CD4-positive, CD25-positive, alpha-beta regulatory T cell (primary cell): ENCODE data around the gene RNF223. TPM values are rescaled to one million over a fixed set of nuclear protein-coding genes. Genes with fewer than 3 reads are reported as not detected.

Experiments
- ATAC-seq, 2 donors: fragments of 150-1000 bp; cut with Tn5 transposase; one replicate each; pipeline ENCODE4 v1.10.0; 2021; ENCODE audit warnings: low read depth in 2 of 2, moderate number of reproducible peaks in 2 of 2, moderate library complexity in 1 of 2
- DNase-seq, 3 donors: peaks; one replicate each; pipeline versions ENCODE4 v3.0.0 to v3.0.0-alpha.2; 2012 to 2022; ENCODE audit warnings: mixed read lengths in 1 of 3
- H3K27ac ChIP-seq: one replicate; pipeline ENCODE4 v1.7.0; 2013; ENCODE audit warnings: mild to moderate bottlenecking, low read length; ENCODE audit not compliant: insufficient read depth, poor library complexity, severe bottlenecking
- H3K27me3 ChIP-seq: one replicate; pipeline ENCODE4 v1.7.0; 2013; ENCODE audit warnings: low read length; ENCODE audit not compliant: control insufficient read depth, insufficient read depth
- H3K36me3 ChIP-seq: one replicate; pipeline ENCODE4 v1.7.0; 2013; ENCODE audit warnings: mild to moderate bottlenecking, low read length, moderate library complexity; ENCODE audit not compliant: control insufficient read depth, insufficient read depth
- H3K4me1 ChIP-seq: 2 replicates; pipeline ENCODE4 v1.7.0; 2013; ENCODE audit warnings: mild to moderate bottlenecking, low read length; ENCODE audit not compliant: insufficient read depth, control insufficient read depth, poor library complexity, severe bottlenecking
- H3K4me3 ChIP-seq: one replicate; pipeline ENCODE4 v1.7.0; 2013; ENCODE audit warnings: low read depth, mild to moderate bottlenecking, low read length, moderate library complexity
- H3K9me3 ChIP-seq, 2 experiments: 1 replicate in 1 of 2; 2 replicates in 1 of 2; pipeline ENCODE4 v1.7.0; 2013; ENCODE audit warnings: low read length in 2 of 2, mild to moderate bottlenecking in 1 of 2, moderate library complexity in 1 of 2; ENCODE audit not compliant: control insufficient read depth in 2 of 2
- H3K27ac Mint-ChIP-seq, 3 donors: one replicate each; pipeline ENCODE4 v1.8.0; 2020 to 2022; ENCODE audit warnings: mild to moderate bottlenecking in 3 of 3, mixed read lengths in 3 of 3, moderate library complexity in 2 of 3
- H3K27me3 Mint-ChIP-seq: one replicate; pipeline ENCODE4 v1.8.0; 2022; ENCODE audit warnings: mild to moderate bottlenecking, mixed read lengths
- H3K36me3 Mint-ChIP-seq: one replicate; pipeline ENCODE4 v1.8.0; 2020; ENCODE audit warnings: mixed read lengths
- H3K4me1 Mint-ChIP-seq, 4 donors: one replicate each; pipeline ENCODE4 v1.8.0; 2020 to 2022; ENCODE audit warnings: mixed read lengths in 4 of 4, mild to moderate bottlenecking in 1 of 4
- H3K4me3 Mint-ChIP-seq, 4 donors: one replicate each; pipeline ENCODE4 v1.8.0; 2020 to 2022; ENCODE audit warnings: mild to moderate bottlenecking in 4 of 4, mixed read lengths in 4 of 4, moderate library complexity in 3 of 4
- H3K9me3 Mint-ChIP-seq, 7 donors: one replicate each; pipeline ENCODE4 v1.8.0; 2020 to 2022; ENCODE audit warnings: mixed read lengths in 7 of 7, mild to moderate bottlenecking in 3 of 7, moderate library complexity in 2 of 7
- polyA plus RNA-seq, 4 donors: library from polyadenylated mRNA; unstranded; fragments of 300-500 nt; fragmentation: Illumina TruSeq; gene quantifications; one replicate each; pipeline ENCODE4 v1.2.3, GENCODE V29; 2021
- total RNA-seq: library from RNA; stranded (reverse); gene quantifications from one replicate; pipeline ENCODE4 v1.2.3, GENCODE V29; 2022

The RNF223 gene
- total and polyA plus RNA-seq, 5 donors from 2014 or later = not detected

DNA sequence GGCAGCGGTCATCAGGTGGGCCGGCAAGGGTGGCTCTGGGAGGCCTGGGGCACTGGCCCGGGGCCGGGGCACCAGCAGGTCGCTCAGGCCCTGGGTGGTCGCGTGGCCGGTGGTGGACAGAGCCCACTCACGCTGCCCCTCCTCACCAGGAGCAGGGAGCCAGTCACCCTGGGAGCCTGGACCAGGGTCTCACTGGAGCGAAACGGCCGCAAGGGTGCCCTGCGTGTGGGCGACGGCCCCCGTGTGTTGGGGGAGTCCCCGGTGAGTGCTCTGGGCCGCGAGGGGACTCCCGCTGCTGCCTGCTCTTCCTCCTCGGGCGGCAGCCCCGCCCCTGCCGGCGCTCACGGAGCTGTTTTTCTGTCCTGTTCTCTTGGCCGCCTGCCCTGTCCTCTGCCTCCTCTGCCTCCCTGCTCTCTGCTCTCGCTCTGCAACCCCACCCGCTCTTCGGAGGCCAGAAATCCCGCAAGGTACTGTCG is 23.5 kb downstream of the RNF223 start:
- no peak for DNase-seq
- Histone ChIP-seq H3K27ac (no peak overlapping the region), H3K36me3 (no peaks in the 10 kb centered on the region), H3K4me1 (no peaks in the 10 kb centered on the region), H3K9me3 (no peaks in the 10 kb centered on the region), H3K4me3 (no peak overlapping the region), H3K27me3 (no peaks in the 10 kb centered on the region)
- H3K36me3 Mint-ChIP-seq = no peaks in the 10 kb centered on the region
- H3K4me3 Mint-ChIP-seq = peak overlapping the region in 1 of 4 donors; percentile 50
- peak overlapping the region in 1 of 3 donors; percentile 48 for H3K27ac Mint-ChIP-seq
- no peak for ATAC-seq
- no peaks in the 10 kb centered on the region for H3K27me3 Mint-ChIP-seq
- peaks cover 0 to 2% (median 0%) of the 10 kb centered on the region in 4 donors for H3K4me1 Mint-ChIP-seq
- no peaks in the 10 kb centered on the region for H3K9me3 Mint-ChIP-seq

DNA sequence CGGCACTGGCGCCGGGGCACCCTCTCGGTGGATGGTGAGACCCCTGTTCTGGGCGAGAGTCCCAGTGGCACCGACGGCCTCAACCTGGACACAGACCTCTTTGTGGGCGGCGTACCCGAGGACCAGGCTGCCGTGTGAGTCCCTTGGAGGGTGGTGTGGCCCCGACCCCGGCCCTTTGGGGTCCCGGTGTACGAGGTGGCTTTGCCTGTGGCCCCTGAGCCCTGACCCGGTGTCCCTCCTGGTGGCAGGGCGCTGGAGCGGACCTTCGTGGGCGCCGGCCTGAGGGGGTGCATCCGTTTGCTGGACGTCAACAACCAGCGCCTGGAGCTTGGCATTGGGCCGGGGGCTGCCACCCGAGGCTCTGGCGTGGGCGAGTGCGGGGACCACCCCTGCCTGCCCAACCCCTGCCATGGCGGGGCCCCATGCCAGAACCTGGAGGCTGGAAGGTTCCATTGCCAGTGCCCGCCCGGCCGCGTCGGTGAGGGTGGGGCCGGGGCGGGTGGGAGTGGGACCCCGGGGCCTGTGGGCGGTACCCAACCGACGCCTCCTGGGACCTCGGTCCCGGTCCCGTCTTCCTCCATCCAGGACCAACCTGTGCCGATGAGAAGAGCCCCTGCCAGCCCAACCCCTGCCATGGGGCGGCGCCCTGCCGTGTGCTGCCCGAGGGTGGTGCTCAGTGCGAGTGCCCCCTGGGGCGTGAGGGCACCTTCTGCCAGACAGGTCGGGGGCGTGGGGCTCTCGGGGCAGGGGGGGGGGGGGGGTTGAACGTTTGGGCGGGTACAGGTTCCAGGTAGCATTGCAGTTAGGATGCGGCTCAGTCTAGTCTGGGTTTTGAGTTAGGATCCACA is 24.6 kb downstream of the RNF223 start:
- Mint-ChIP-seq H3K9me3 (peaks cover 0 to 1% (median 0%) of the 10 kb centered on the region in 7 donors), H3K27ac (no peak overlapping the region), H3K27me3 (no peaks in the 10 kb centered on the region), H3K36me3 (no peaks in the 10 kb centered on the region), H3K4me1 (peaks cover 0 to 2% (median 0%) of the 10 kb centered on the region in 4 donors), H3K4me3 (no peak overlapping the region)
- no peak overlapping the region for H3K27ac ChIP-seq
- H3K36me3 ChIP-seq = no peaks in the 10 kb centered on the region
- no peaks in the 10 kb centered on the region for H3K9me3 ChIP-seq
- H3K4me1 ChIP-seq = no peaks in the 10 kb centered on the region
- ATAC-seq (no peak), DNase-seq (no peak)
- H3K27me3 ChIP-seq = no peaks in the 10 kb centered on the region
- no peak overlapping the region for H3K4me3 ChIP-seq

DNA sequence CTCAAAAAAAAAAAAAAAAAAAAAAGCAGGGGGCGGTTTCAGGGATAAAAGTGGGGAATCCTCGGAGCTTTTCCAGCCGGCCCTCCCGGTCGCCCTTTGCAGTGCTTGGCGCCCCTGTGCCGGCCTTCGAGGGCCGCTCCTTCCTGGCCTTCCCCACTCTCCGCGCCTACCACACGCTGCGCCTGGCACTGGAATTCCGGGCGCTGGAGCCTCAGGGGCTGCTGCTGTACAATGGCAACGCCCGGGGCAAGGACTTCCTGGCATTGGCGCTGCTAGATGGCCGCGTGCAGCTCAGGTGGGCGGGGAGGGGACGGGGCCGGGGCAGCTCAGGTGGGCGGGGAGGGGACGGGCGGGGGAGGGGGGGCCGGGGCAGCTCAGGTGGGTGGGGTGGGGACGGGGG is 25.3 kb downstream of the RNF223 start:
- H3K27me3 ChIP-seq = no peaks in the 10 kb centered on the region
- no peaks in the 10 kb centered on the region for H3K36me3 ChIP-seq
- no peak overlapping the region for H3K4me3 ChIP-seq
- Mint-ChIP-seq H3K27me3 (no peaks in the 10 kb centered on the region), H3K27ac (no peak overlapping the region), H3K36me3 (no peaks in the 10 kb centered on the region), H3K4me1 (peaks cover 0 to 2% (median 0%) of the 10 kb centered on the region in 4 donors), H3K4me3 (no peak overlapping the region), H3K9me3 (peaks cover 0 to 1% (median 0%) of the 10 kb centered on the region in 7 donors)
- H3K4me1 ChIP-seq = no peaks in the 10 kb centered on the region
- no peak overlapping the region for H3K27ac ChIP-seq
- ATAC-seq (no peak), DNase-seq (no peak)
- no peaks in the 10 kb centered on the region for H3K9me3 ChIP-seq

DNA sequence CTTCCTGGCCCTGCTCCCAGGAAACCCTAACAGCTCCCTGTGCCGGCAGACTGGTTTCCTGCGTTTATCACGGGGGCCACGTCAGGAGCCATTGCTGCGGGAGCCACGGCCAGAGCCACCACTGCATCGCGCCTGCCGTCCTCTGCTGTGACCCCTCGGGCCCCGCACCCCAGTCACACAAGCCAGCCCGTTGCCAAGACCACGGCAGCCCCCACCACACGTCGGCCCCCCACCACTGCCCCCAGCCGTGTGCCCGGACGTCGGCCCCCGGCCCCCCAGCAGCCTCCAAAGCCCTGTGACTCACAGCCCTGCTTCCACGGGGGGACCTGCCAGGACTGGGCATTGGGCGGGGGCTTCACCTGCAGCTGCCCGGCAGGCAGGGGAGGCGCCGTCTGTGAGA is 26.1 kb downstream of the RNF223 start:
- H3K4me1 Mint-ChIP-seq = peaks cover 0 to 2% (median 1%) of the 10 kb centered on the region in 4 donors
- no peak overlapping the region for H3K27ac Mint-ChIP-seq
- H3K9me3 ChIP-seq = no peaks in the 10 kb centered on the region
- no peak overlapping the region for H3K4me3 ChIP-seq
- H3K27me3 ChIP-seq = no peaks in the 10 kb centered on the region
- no peak for ATAC-seq
- DNase-seq = no peak
- no peaks in the 10 kb centered on the region for H3K36me3 ChIP-seq
- H3K36me3 Mint-ChIP-seq = no peaks in the 10 kb centered on the region
- H3K27me3 Mint-ChIP-seq = no peaks in the 10 kb centered on the region
- no peak overlapping the region for H3K27ac ChIP-seq
- H3K4me1 ChIP-seq = no peaks in the 10 kb centered on the region
- H3K4me3 Mint-ChIP-seq = no peak overlapping the region
- peaks cover 0 to 1% (median 0%) of the 10 kb centered on the region in 7 donors for H3K9me3 Mint-ChIP-seq

DNA sequence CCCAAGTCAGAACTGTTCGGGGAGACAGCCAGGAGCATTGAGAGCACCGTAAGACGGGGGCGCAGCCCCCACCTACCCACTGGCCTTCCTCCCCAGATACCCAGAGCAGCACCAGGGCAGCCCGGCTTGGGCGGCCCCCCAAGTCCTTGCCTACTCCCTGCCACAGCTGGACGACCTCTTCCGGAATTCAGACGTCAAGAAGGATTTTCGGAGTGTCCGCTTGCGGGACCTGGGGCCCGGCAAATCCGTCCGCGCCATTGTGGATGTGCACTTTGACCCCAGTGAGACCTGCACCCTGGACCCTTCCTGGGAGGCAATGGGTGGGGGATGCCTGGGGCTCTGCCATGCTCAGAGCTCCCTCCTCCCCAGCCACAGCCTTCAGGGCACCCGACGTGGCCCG is 26.7 kb downstream of the RNF223 start:
- no peaks in the 10 kb centered on the region for H3K36me3 Mint-ChIP-seq

DNA sequence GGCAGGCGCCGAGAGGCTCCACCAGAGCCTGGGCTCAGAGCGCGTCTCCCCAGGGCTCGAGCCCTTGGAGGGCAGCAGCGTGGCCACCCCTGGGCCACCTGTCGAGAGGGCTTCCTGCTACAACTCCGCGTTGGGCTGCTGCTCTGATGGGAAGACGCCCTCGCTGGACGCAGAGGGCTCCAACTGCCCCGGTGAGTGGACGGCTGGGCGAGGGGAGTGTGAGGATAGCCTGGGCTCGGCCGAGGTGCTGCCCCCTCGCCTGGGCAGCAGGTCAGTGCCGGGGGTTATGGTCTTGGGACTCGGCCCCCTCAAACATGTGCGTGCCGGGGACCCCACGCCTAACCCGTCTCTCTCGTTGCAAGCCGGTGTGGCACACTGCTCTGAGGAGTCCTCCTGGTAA is 27.3 kb downstream of the RNF223 start:
- H3K27ac ChIP-seq = no peak overlapping the region
- no peaks in the 10 kb centered on the region for H3K27me3 ChIP-seq
- H3K27me3 Mint-ChIP-seq = no peaks in the 10 kb centered on the region
- no peaks in the 10 kb centered on the region for H3K9me3 ChIP-seq
- H3K36me3 Mint-ChIP-seq = no peaks in the 10 kb centered on the region
- peaks cover 0 to 1% (median 0%) of the 10 kb centered on the region in 7 donors for H3K9me3 Mint-ChIP-seq
- no peaks in the 10 kb centered on the region for H3K4me1 ChIP-seq
- no peak for DNase-seq
- H3K27ac Mint-ChIP-seq = no peak overlapping the region
- no peak for ATAC-seq
- H3K4me1 Mint-ChIP-seq = peaks cover 0 to 3% (median 0%) of the 10 kb centered on the region in 4 donors
- H3K4me3 ChIP-seq = no peak overlapping the region
- H3K36me3 ChIP-seq = no peaks in the 10 kb centered on the region
- H3K4me3 Mint-ChIP-seq = no peak overlapping the region

More for the DNA sequence above, 26.7 kb downstream of the RNF223 start:
- no peaks in the 10 kb centered on the region for H3K36me3 ChIP-seq
- Mint-ChIP-seq H3K4me1 (peaks cover 0 to 3% (median 1%) of the 10 kb centered on the region in 4 donors), H3K4me3 (no peak overlapping the region), H3K27me3 (no peaks in the 10 kb centered on the region), H3K27ac (no peak overlapping the region), H3K9me3 (peaks cover 0 to 1% (median 0%) of the 10 kb centered on the region in 7 donors)
- H3K4me1 ChIP-seq = no peaks in the 10 kb centered on the region
- no peaks in the 10 kb centered on the region for H3K27me3 ChIP-seq
- H3K9me3 ChIP-seq = no peaks in the 10 kb centered on the region
- H3K4me3 ChIP-seq = no peak overlapping the region
- DNase-seq (no peak), ATAC-seq (no peak)
- no peak overlapping the region for H3K27ac ChIP-seq

DNA sequence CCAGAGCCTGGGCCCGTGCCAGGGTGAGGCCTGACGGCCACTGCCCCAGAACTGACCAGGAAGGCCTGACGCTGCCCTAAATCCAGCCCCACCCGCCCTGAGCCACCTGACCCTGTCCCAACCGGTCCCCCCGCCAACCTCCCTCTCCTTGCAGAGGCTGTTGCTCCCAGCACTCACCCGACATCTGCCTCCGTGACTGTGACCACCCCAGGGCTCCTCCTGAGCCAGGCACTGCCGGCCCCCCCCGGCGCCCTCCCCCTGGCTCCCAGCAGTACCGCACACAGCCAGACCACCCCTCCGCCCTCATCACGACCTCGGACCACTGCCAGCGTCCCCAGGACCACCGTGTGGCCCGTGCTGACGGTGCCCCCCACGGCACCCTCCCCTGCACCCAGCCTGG is 27.9 kb downstream of the RNF223 start:
- H3K9me3 ChIP-seq = no peaks in the 10 kb centered on the region
- ATAC-seq (no peak), DNase-seq (no peak)
- no peaks in the 10 kb centered on the region for H3K36me3 ChIP-seq
- Mint-ChIP-seq H3K27me3 (no peaks in the 10 kb centered on the region), H3K27ac (no peak overlapping the region), H3K4me1 (peaks cover 0 to 3% (median 0%) of the 10 kb centered on the region in 4 donors), H3K9me3 (peaks cover 0 to 1% (median 0%) of the 10 kb centered on the region in 7 donors), H3K4me3 (no peak overlapping the region), H3K36me3 (no peaks in the 10 kb centered on the region)
- no peak overlapping the region for H3K4me3 ChIP-seq
- no peaks in the 10 kb centered on the region for H3K27me3 ChIP-seq
- H3K4me1 ChIP-seq = no peaks in the 10 kb centered on the region
- no peak overlapping the region for H3K27ac ChIP-seq

DNA sequence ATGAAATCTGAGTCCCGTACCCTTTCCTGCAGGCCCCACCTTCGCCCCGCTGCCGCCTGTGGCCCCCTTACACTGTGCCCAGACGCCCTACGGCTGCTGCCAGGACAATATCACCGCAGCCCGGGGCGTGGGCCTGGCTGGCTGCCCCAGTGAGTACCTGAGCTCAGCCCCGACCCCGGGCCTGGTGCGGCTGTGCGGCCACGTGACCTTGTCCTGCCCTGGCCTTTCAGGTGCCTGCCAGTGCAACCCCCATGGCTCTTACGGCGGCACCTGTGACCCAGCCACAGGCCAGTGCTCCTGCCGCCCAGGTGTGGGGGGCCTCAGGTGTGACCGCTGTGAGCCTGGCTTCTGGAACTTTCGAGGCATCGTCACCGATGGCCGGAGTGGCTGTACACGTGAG is 29.0 kb downstream of the RNF223 start:
- H3K27me3 ChIP-seq = no peaks in the 10 kb centered on the region
- no peaks in the 10 kb centered on the region for H3K9me3 ChIP-seq
- H3K36me3 ChIP-seq = no peaks in the 10 kb centered on the region
- Mint-ChIP-seq H3K27ac (no peak overlapping the region), H3K36me3 (no peaks in the 10 kb centered on the region), H3K4me3 (peak overlapping the region in 1 of 4 donors; percentile 78), H3K9me3 (peaks cover 0 to 1% (median 0%) of the 10 kb centered on the region in 7 donors), H3K27me3 (no peaks in the 10 kb centered on the region), H3K4me1 (peaks cover 0 to 3% (median 0%) of the 10 kb centered on the region in 4 donors)
- DNase-seq (no peak), ATAC-seq (no peak)
- peaks cover 4% of the 10 kb centered on the region for H3K4me1 ChIP-seq
- no peak overlapping the region for H3K4me3 ChIP-seq
- no peak overlapping the region for H3K27ac ChIP-seq
